Measurements from ENCODE around the gene C3orf22. TPM values are rescaled to one million over a fixed set of nuclear protein-coding genes. Genes with fewer than 3 reads are reported as not detected.
"Not testable (repeated sequence)": the region's sequence is repeated elsewhere in the genome, so short reads cannot be mapped to it uniquely, and the experiment has no call there.

The C3orf22 gene
- total RNA-seq, 3 donors from 2014 or later = not detected

- H3K27me3 ChIP-seq = peaks cover 0 to 34% of the 10 kb centered on the region in 2 donors
- DNase-seq (ENCODE audit: low spot score in 2 of 2) = no peak
Observed at GRCh38 chr3:126537730-126538281, 20.9 kb downstream of the C3orf22 start.

DNA sequence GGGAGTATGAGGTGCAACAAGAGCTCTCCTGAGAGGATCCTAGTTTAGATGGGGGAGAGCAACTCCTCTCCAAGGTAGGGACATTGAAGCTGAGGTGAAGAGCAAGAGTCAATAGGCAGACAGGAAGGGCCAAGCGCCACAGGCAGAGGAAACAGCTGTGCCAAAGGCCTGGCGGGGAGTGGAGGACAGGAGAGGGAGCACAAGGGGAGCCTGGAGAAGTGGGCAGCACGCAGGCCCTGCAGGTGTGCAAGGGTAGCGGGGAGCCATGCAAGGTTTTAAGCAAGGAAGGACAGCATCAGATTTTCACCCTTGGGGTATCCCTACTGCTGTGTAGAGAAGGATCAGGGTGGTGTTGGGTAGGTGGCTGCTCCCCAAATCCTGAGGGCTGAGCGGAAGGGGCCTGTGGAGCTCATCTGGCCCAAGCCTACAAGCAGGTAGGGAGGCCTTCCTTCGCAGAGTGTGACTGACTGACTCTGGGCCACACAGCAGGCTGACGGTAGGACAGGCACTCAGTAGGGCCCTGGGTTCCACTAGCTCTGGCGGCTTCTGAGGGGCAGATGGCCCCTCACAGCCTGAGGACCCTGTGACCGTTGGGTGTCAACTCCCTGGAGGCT lies 21.5 kb downstream of the C3orf22 start:
- no peak for DNase-seq (ENCODE audit: low spot score in 2 of 2)
- TF ChIP-seq CTCF (IDR thresholded peaks at IDR 0.05) = no peak
- no peak for TF ChIP-seq POLR2AphosphoS5 (IDR thresholded peaks at IDR 0.05)
- no peak for TF ChIP-seq POLR2A (IDR thresholded peaks at IDR 0.05)
- Histone ChIP-seq H3K27ac (no peak overlapping the region), H3K27me3 (peaks cover 0 to 29% of the 10 kb centered on the region in 2 donors), H3K9me3 (no peaks in the 10 kb centered on the region), H3K4me1 (no peaks in the 10 kb centered on the region), H3K36me3 (no peaks in the 10 kb centered on the region), H3K4me3 (no peak overlapping the region)
- intact Hi-C loops (cut with DNase I; ENCODE audit: low total_unique reads) = no loop called here

More at GRCh38 chr3:126537730-126538281, 20.9 kb downstream of the C3orf22 start:
- H3K4me1 ChIP-seq = no peaks in the 10 kb centered on the region
- H3K36me3 ChIP-seq = no peaks in the 10 kb centered on the region
- intact Hi-C loops (cut with DNase I; ENCODE audit: low total_unique reads) = no loop called here
- TF ChIP-seq POLR2A (IDR thresholded peaks at IDR 0.05) = no peak
- TF ChIP-seq CTCF (IDR thresholded peaks at IDR 0.05) = no peak
- TF ChIP-seq POLR2AphosphoS5 (IDR thresholded peaks at IDR 0.05) = no peak
- no peak overlapping the region for H3K27ac ChIP-seq
- H3K9me3 ChIP-seq = no peaks in the 10 kb centered on the region
- H3K4me3 ChIP-seq = no peak overlapping the region

DNA sequence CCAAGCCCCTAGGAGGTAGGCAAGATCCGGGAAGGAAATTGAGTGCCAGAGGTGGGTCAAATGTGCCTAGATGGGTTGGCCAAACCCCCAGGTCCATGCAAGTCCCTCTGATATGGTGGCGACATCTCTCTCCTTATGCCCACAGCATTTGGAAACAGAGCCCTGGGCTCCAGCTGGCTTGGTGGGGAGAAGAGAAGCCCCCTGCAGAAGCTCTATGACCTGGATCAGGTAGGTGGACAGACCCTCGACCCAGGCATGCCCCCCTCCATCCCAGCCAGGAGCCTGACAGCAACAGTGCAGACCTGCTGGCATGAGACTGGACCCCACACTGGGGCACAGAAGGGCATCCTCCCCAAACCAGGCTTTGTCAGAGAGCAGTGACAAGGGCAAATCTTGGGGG lies 22.6 kb downstream of the C3orf22 start:
- intact Hi-C loops (cut with DNase I; ENCODE audit: low total_unique reads) = no loop called here
- H3K9me3 ChIP-seq = no peaks in the 10 kb centered on the region
- H3K36me3 ChIP-seq = no peaks in the 10 kb centered on the region
- TF ChIP-seq POLR2A (IDR thresholded peaks at IDR 0.05) (no peak), POLR2AphosphoS5 (IDR thresholded peaks at IDR 0.05) (no peak), CTCF (IDR thresholded peaks at IDR 0.05) (no peak)
- H3K4me3 ChIP-seq = no peak overlapping the region
- no peaks in the 10 kb centered on the region for H3K4me1 ChIP-seq
- no peak overlapping the region for H3K27ac ChIP-seq
- no peak for DNase-seq (ENCODE audit: low spot score in 2 of 2)
- peaks cover 0 to 18% of the 10 kb centered on the region in 2 donors for H3K27me3 ChIP-seq

- TF ChIP-seq POLR2AphosphoS5 (IDR thresholded peaks at IDR 0.05) (no peak), POLR2A (IDR thresholded peaks at IDR 0.05) (no peak), CTCF (IDR thresholded peaks at IDR 0.05) (no peak)
- H3K36me3 ChIP-seq = no peaks in the 10 kb centered on the region
- intact Hi-C loops (cut with DNase I; ENCODE audit: low total_unique reads) = no loop called here
- H3K4me3 ChIP-seq = no peak overlapping the region
- no peak for DNase-seq (ENCODE audit: low spot score in 2 of 2)
- H3K27ac ChIP-seq = no peak overlapping the region
- peaks cover 0 to 14% of the 10 kb centered on the region in 2 donors for H3K27me3 ChIP-seq
- H3K9me3 ChIP-seq = no peaks in the 10 kb centered on the region
- no peaks in the 10 kb centered on the region for H3K4me1 ChIP-seq
Observed at GRCh38 chr3:126535636-126536035, 23.1 kb downstream of the C3orf22 start.

- H3K9me3 ChIP-seq; H3K27ac ChIP-seq; H3K4me1 ChIP-seq; DNase-seq (ENCODE audit: low spot score in 2 of 2); H3K4me3 ChIP-seq; intact Hi-C loops (cut with DNase I; ENCODE audit: low total_unique reads); H3K36me3 ChIP-seq: not testable (repeated sequence)
- H3K27me3 ChIP-seq = peaks cover 0 to 14% of the 10 kb centered on the region in 2 donors
Observed at GRCh38 chr3:126534716-126535115, 24.0 kb downstream of the C3orf22 start.

Measured in breast epithelium (tissue), 4 donors.